Measurements from ENCODE around the gene ADAMTSL5.
A peak's percentile ranks its signal among the peaks of the same experiment; 100 is the strongest.

The ADAMTSL5 gene

DNA sequence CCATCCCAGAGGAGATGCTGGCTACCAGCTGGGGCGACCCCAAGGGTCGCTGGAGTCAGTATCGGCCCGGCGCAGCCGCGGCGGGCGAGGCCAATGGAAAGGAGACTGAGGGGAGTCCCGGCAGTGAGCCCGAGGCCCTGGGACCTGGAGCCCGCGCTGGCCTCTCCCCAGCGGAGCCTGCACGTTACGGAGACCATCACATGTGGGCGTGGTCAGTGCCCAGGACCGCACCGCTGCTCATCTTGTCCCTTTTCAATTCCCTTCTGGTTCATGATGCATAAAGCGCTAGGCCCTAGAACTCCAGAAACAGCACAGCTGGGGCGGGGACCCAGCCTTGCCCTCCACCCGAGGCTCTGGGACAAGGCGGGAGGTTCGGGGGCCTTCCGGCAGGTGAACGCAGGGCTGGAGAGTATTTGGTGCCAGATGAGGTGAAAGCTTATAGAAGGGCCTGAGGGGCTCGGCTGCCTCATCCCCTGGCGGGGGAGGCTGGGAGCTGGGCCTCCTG lies 41.8 kb downstream of the ADAMTSL5 start:
- H3K27me3 ChIP-seq (replicated peaks; ENCODE audit: control insufficient read depth, insufficient read depth, low read length), result peaks cover 13% of the 10 kb centered on the region
- H3K9ac ChIP-seq (ENCODE audit: low read length), result no peak overlapping the region
- no peak for DNase-seq (ENCODE audit: low read depth)
- peaks cover 19% of the 10 kb centered on the region for H3K4me1 ChIP-seq (ENCODE audit: control insufficient read depth, insufficient read depth, low read length)
- no peak overlapping the region for H3K4me3 ChIP-seq (ENCODE audit: low read length)
- H3K9me3 ChIP-seq (ENCODE audit: control insufficient read depth, low read length), result no peaks in the 10 kb centered on the region
- peaks cover 4% of the 10 kb centered on the region for H3K36me3 ChIP-seq (ENCODE audit: control insufficient read depth, insufficient read depth, low read length, severe bottlenecking)

GRCh38 chr19:1470305-1471009 lies 42.4 kb downstream of the ADAMTSL5 start:
- no peak overlapping the region for H3K9ac ChIP-seq (ENCODE audit: low read length)
- H3K9me3 ChIP-seq (ENCODE audit: control insufficient read depth, low read length), result no peaks in the 10 kb centered on the region
- H3K27me3 ChIP-seq (replicated peaks; ENCODE audit: control insufficient read depth, insufficient read depth, low read length), result peaks cover 13% of the 10 kb centered on the region
- DNase-seq (ENCODE audit: low read depth), result no peak
- peaks cover 19% of the 10 kb centered on the region for H3K4me1 ChIP-seq (ENCODE audit: control insufficient read depth, insufficient read depth, low read length)
- H3K4me3 ChIP-seq (ENCODE audit: low read length), result peak overlapping the region; percentile 27
- no peaks in the 10 kb centered on the region for H3K36me3 ChIP-seq (ENCODE audit: control insufficient read depth, insufficient read depth, low read length, severe bottlenecking)

- DNase-seq (ENCODE audit: low read depth), result no peak
- Histone ChIP-seq H3K9me3 (ENCODE audit: control insufficient read depth, low read length) (no peaks in the 10 kb centered on the region), H3K9ac (ENCODE audit: low read length) (no peak overlapping the region), H3K27me3 (replicated peaks; ENCODE audit: control insufficient read depth, insufficient read depth, low read length) (peaks cover 13% of the 10 kb centered on the region), H3K4me1 (ENCODE audit: control insufficient read depth, insufficient read depth, low read length) (peaks cover 19% of the 10 kb centered on the region), H3K4me3 (ENCODE audit: low read length) (peak overlapping the region; percentile 27), H3K36me3 (ENCODE audit: control insufficient read depth, insufficient read depth, low read length, severe bottlenecking) (no peaks in the 10 kb centered on the region)
Measured at GRCh38 chr19:1470055-1470304, 42.8 kb downstream of the ADAMTSL5 start.

GRCh38 chr19:1469255-1470054 lies 43.4 kb downstream of the ADAMTSL5 start:
- Histone ChIP-seq H3K27me3 (replicated peaks; ENCODE audit: control insufficient read depth, insufficient read depth, low read length) (peaks cover 13% of the 10 kb centered on the region), H3K4me3 (ENCODE audit: low read length) (no peak overlapping the region), H3K36me3 (ENCODE audit: control insufficient read depth, insufficient read depth, low read length, severe bottlenecking) (no peaks in the 10 kb centered on the region), H3K4me1 (ENCODE audit: control insufficient read depth, insufficient read depth, low read length) (peaks cover 17% of the 10 kb centered on the region), H3K9ac (ENCODE audit: low read length) (no peak overlapping the region), H3K9me3 (ENCODE audit: control insufficient read depth, low read length) (no peaks in the 10 kb centered on the region)
- DNase-seq (ENCODE audit: low read depth), result no peak

DNA sequence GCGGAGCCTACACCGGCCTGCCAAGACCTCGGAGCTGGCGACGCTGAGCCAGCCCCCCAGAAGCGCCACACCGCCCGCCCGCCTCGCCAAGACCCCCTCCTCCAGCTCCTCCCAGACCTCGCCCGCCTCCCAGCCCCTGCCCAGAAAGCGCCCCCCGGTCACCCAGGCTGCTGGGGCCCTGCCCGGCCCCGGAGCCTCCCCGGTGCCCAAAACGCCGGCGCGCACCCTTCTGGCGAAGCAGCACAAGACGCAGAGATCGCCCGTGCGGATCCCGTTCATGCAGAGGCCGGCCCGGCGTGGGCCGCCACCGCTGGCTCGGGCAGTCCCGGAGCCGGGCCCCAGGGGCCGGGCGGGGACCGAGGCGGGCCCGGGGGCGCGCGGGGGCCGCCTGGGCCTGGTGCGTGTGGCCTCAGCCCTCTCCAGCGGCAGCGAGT lies 44.0 kb downstream of the ADAMTSL5 start:
- no peak for DNase-seq (ENCODE audit: low read depth)
- H3K36me3 ChIP-seq (ENCODE audit: control insufficient read depth, insufficient read depth, low read length, severe bottlenecking), result no peaks in the 10 kb centered on the region
- H3K4me3 ChIP-seq (ENCODE audit: low read length), result no peak overlapping the region
- H3K9me3 ChIP-seq (ENCODE audit: control insufficient read depth, low read length), result no peaks in the 10 kb centered on the region
- H3K4me1 ChIP-seq (ENCODE audit: control insufficient read depth, insufficient read depth, low read length), result peaks cover 12% of the 10 kb centered on the region
- H3K27me3 ChIP-seq (replicated peaks; ENCODE audit: control insufficient read depth, insufficient read depth, low read length), result peaks cover 13% of the 10 kb centered on the region
- H3K9ac ChIP-seq (ENCODE audit: low read length), result no peak overlapping the region

GRCh38 chr19:1468274-1468820 lies 44.5 kb downstream of the ADAMTSL5 start:
- Histone ChIP-seq H3K4me3 (ENCODE audit: low read length) (no peak overlapping the region), H3K4me1 (ENCODE audit: control insufficient read depth, insufficient read depth, low read length) (peaks cover 12% of the 10 kb centered on the region), H3K27me3 (replicated peaks; ENCODE audit: control insufficient read depth, insufficient read depth, low read length) (peaks cover 13% of the 10 kb centered on the region), H3K9ac (ENCODE audit: low read length) (no peak overlapping the region), H3K36me3 (ENCODE audit: control insufficient read depth, insufficient read depth, low read length, severe bottlenecking) (no peaks in the 10 kb centered on the region), H3K9me3 (ENCODE audit: control insufficient read depth, low read length) (no peaks in the 10 kb centered on the region)
- no peak for DNase-seq (ENCODE audit: low read depth)

- Histone ChIP-seq H3K4me3 (ENCODE audit: low read length) (no peak overlapping the region), H3K4me1 (ENCODE audit: control insufficient read depth, insufficient read depth, low read length) (peaks cover 12% of the 10 kb centered on the region), H3K27me3 (replicated peaks; ENCODE audit: control insufficient read depth, insufficient read depth, low read length) (peaks cover 13% of the 10 kb centered on the region), H3K9ac (ENCODE audit: low read length) (no peak overlapping the region), H3K9me3 (ENCODE audit: control insufficient read depth, low read length) (no peaks in the 10 kb centered on the region), H3K36me3 (ENCODE audit: control insufficient read depth, insufficient read depth, low read length, severe bottlenecking) (no peaks in the 10 kb centered on the region)
- no peak for DNase-seq (ENCODE audit: low read depth)
Measured at GRCh38 chr19:1467490-1468273, 45.1 kb downstream of the ADAMTSL5 start.

- no peak overlapping the region for H3K4me3 ChIP-seq (ENCODE audit: low read length)
- no peak for DNase-seq (ENCODE audit: low read depth)
- peaks cover 12% of the 10 kb centered on the region for H3K4me1 ChIP-seq (ENCODE audit: control insufficient read depth, insufficient read depth, low read length)
- H3K27me3 ChIP-seq (replicated peaks; ENCODE audit: control insufficient read depth, insufficient read depth, low read length), result peaks cover 11% of the 10 kb centered on the region
- no peaks in the 10 kb centered on the region for H3K9me3 ChIP-seq (ENCODE audit: control insufficient read depth, low read length)
- H3K36me3 ChIP-seq (ENCODE audit: control insufficient read depth, insufficient read depth, low read length, severe bottlenecking), result no peaks in the 10 kb centered on the region
- H3K9ac ChIP-seq (ENCODE audit: low read length), result no peak overlapping the region
Measured at GRCh38 chr19:1467215-1467489, 45.7 kb downstream of the ADAMTSL5 start.

GRCh38 chr19:1466461-1467214 lies 46.2 kb downstream of the ADAMTSL5 start:
- H3K9me3 ChIP-seq (ENCODE audit: control insufficient read depth, low read length), result no peaks in the 10 kb centered on the region
- H3K27me3 ChIP-seq (replicated peaks; ENCODE audit: control insufficient read depth, insufficient read depth, low read length), result peaks cover 6% of the 10 kb centered on the region
- H3K4me3 ChIP-seq (ENCODE audit: low read length), result no peak overlapping the region
- H3K36me3 ChIP-seq (ENCODE audit: control insufficient read depth, insufficient read depth, low read length, severe bottlenecking), result no peaks in the 10 kb centered on the region
- H3K4me1 ChIP-seq (ENCODE audit: control insufficient read depth, insufficient read depth, low read length), result peaks cover 12% of the 10 kb centered on the region
- H3K9ac ChIP-seq (ENCODE audit: low read length), result no peak overlapping the region
- DNase-seq (ENCODE audit: low read depth), result no peak

GRCh38 chr19:1466018-1466460 lies 46.8 kb downstream of the ADAMTSL5 start:
- Histone ChIP-seq H3K36me3 (ENCODE audit: control insufficient read depth, insufficient read depth, low read length, severe bottlenecking) (peaks cover 3% of the 10 kb centered on the region), H3K4me1 (ENCODE audit: control insufficient read depth, insufficient read depth, low read length) (peaks cover 10% of the 10 kb centered on the region), H3K9ac (ENCODE audit: low read length) (no peak overlapping the region), H3K27me3 (replicated peaks; ENCODE audit: control insufficient read depth, insufficient read depth, low read length) (peaks cover 4% of the 10 kb centered on the region), H3K4me3 (ENCODE audit: low read length) (no peak overlapping the region), H3K9me3 (ENCODE audit: control insufficient read depth, low read length) (no peaks in the 10 kb centered on the region)
- DNase-seq (ENCODE audit: low read depth), result no peak
